Measurements from ENCODE around the gene DNTTIP2.

DNA sequence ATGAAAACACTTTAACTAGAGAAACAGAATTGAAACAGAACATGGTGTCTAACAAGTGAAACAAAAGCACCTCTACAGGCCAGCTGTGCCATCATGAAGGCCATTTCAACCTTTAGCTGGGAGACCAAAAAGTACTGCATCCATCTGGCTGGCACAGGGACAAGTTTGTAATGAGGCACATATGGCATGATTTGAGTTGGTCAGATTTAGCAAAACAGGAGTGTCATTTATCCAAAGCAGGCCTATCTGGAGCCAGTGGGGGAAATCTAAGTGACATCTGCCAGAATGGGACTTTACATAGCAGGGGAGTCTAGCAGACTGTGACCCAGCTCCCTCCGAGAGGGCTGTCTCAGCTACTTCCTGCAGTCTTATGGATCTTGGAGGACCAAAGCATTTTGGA is 51.9 kb downstream of the DNTTIP2 start:
- TF ChIP-seq POLR2A (IDR thresholded peaks at IDR 0.05) = no peak
- no peak for TF ChIP-seq CTCF (IDR thresholded peaks at IDR 0.05 in 8 of 11, conservative IDR thresholded peaks at IDR 0.05 in 3 of 11)
